ENCODE measurements around the gene CREM. TPM values are rescaled to one million over a fixed set of nuclear protein-coding genes. Genes with fewer than 3 reads are reported as not detected.
A peak's percentile ranks its signal among the peaks of the same experiment; 100 is the strongest.
"Not testable (repeated sequence)": the region's sequence is repeated elsewhere in the genome, so short reads cannot be mapped to it uniquely, and the experiment has no call there.

Gene CREM
- total RNA-seq, 2 experiments from 2014 or later, result 160 to 164 TPM

DNA sequence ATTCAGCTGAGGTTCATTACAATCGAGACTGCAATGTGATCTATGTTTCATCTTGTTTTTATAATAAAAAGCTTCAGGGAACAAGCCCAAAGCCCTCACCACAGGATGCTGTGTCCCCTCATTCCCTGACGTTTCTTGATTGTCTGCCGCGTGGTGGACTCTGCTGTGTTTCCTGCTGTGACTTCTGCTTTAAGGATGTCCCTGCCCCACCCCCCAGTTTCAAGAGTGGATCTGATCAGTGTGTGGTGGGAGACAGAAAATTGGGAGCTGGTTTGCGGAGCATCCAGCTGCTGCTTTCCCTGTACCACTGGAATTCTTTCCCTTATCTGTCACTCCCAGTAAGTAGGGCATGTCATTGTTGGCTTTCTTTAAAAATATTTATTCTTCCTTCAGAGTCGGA lies 86.2 kb downstream of the CREM start:
- H3K27ac Mint-ChIP-seq, result no peak overlapping the region
- H3K4me1 Mint-ChIP-seq (ENCODE audit: low read depth), result peaks cover 41% of the 10 kb centered on the region
- no peaks in the 10 kb centered on the region for H3K9me3 Mint-ChIP-seq
- ChIA-PET POLR2A (no interaction called here), CTCF (interaction anchor here (0.7 to 6.3 kb wide), 3 partner anchors 17 to 93 kb away, joined by 3 to 56 read pairs (median 3); partner anchors contain the start of gene CREM)
- H3K27me3 Mint-ChIP-seq, result no peaks in the 10 kb centered on the region
- intact Hi-C loops (cut with micrococcal nuclease), result no loop called here
- peaks cover 34% of the 10 kb centered on the region for H3K36me3 Mint-ChIP-seq
- no peak for DNase-seq
- H3K4me3 Mint-ChIP-seq, result no peak overlapping the region

- no peaks in the 10 kb centered on the region for H3K27me3 Mint-ChIP-seq
- peak overlapping the region; percentile 2 for H3K27ac Mint-ChIP-seq
- no peak for DNase-seq
- CTCF ChIA-PET, result interaction anchor here (1.0 to 6.3 kb wide), 3 partner anchors 18 to 94 kb away, joined by 3 to 56 read pairs (median 6); no protein-coding TSS in a partner anchor
- H3K9me3 Mint-ChIP-seq, result no peaks in the 10 kb centered on the region
- intact Hi-C loops (cut with micrococcal nuclease), result no loop called here
- H3K4me3 Mint-ChIP-seq, result no peak overlapping the region
- H3K36me3 Mint-ChIP-seq, result peaks cover 30% of the 10 kb centered on the region
- H3K4me1 Mint-ChIP-seq (ENCODE audit: low read depth), result peaks cover 42% of the 10 kb centered on the region
- POLR2A ChIA-PET, result no interaction called here
Measured at GRCh38 chr10:35213699-35214098, 87.1 kb downstream of the CREM start.

DNA sequence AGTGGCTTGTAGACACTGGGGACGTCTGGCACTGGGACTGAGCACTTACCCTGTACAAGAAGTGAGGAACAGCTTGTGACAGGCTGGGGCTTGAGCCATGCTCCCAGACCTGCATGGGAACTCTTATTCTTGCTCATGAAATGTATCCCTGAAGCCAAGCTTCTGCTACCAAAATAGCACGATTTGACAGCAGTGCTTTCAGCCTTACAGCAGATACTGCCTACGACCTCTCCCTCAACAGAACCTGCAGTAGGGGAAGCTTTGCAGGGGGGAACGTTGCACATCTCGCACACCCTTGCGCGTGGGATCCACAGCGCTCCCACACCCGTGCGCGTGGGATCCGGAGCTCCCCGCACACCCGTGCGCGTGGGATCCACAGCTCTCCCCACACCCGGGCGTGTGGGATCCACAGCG lies 88.0 kb downstream of the CREM start:
- intact Hi-C loops (cut with micrococcal nuclease), result loop anchor here (5.0 kb wide), 1 partner anchor 228 kb away; no protein-coding TSS in a partner anchor
- Mint-ChIP-seq H3K4me3 (no peak overlapping the region), H3K9me3 (no peaks in the 10 kb centered on the region), H3K36me3 (peaks cover 23% of the 10 kb centered on the region), H3K4me1 (ENCODE audit: low read depth) (peaks cover 44% of the 10 kb centered on the region), H3K27ac (no peak overlapping the region), H3K27me3 (no peaks in the 10 kb centered on the region)
- POLR2A ChIA-PET, result interaction anchor here (0.6 to 1.7 kb wide), 3 partner anchors 13 to 66 kb away, joined by 3 to 4 read pairs (median 4); no protein-coding TSS in a partner anchor
- CTCF ChIA-PET, result interaction anchor here (1.5 to 6.3 kb wide), 2 partner anchors 18 to 94 kb away, joined by 6 to 56 read pairs; no protein-coding TSS in a partner anchor
- no peak for DNase-seq

DNA sequence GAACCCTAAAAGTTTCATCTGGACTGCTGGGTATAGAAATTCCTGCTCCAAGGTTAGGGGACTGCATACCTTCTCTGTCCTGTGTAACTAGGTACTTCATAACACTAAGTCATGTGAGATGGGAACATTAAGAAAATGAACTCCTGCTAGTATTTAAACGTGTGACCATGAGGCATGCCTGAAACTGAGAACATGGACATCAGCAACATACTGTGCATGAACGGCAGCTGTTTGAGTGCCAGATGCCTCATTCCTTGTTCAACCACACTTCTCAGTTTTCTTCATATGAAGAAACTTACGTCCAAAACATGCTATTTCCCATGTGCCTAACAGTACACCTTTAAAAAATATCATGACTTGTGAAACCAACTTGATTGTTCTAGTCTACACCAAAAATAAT lies 88.5 kb downstream of the CREM start:
- no peak overlapping the region for H3K27ac Mint-ChIP-seq
- H3K4me3 Mint-ChIP-seq, result no peak overlapping the region
- no peak for DNase-seq
- H3K9me3 Mint-ChIP-seq, result no peaks in the 10 kb centered on the region
- peaks cover 46% of the 10 kb centered on the region for H3K4me1 Mint-ChIP-seq (ENCODE audit: low read depth)
- peaks cover 20% of the 10 kb centered on the region for H3K36me3 Mint-ChIP-seq
- ChIA-PET CTCF (interaction anchor here (0.6 to 6.3 kb wide), 4 partner anchors 8 to 94 kb away, joined by 3 to 56 read pairs (median 28); no protein-coding TSS in a partner anchor), POLR2A (interaction anchor here (0.6 to 1.7 kb wide), 3 partner anchors 13 to 67 kb away, joined by 3 to 4 read pairs (median 4); no protein-coding TSS in a partner anchor)
- intact Hi-C loops (cut with micrococcal nuclease), result loop anchor here (5.0 kb wide), 1 partner anchor 227 kb away; no protein-coding TSS in a partner anchor
- H3K27me3 Mint-ChIP-seq, result no peaks in the 10 kb centered on the region

DNA sequence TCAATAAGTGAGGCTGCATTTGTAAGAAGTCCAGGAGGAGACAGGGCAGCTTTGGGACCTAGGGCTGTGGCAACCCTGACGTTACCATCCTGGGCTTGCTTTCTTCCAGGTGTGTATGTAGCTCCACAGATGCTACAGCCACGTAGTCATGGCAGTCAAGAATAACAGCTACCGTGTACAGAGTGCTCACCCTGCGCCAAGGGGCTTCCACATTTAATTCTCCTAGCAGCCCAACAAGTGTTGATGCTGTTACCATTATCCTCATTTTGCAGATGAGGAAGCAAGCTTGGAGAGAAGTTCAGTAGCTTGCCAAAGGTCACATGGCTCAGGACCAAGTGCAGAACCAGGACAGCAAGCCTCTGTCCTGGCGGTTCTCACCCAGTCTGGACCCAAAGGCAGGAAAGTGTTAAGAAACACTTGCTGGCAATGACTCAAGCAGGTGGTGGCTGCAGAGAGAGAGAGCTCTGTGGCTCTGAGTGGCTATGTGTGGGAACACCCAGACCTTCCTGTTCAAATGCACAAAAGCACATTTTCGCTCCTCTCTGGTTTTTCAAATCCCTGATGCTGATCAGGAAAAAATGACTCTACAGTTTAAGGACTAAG lies 89.8 kb downstream of the CREM start:
- Mint-ChIP-seq H3K27ac (peak overlapping the region; percentile 65), H3K36me3 (peaks cover 8% of the 10 kb centered on the region), H3K4me3 (no peak overlapping the region), H3K27me3 (no peaks in the 10 kb centered on the region), H3K9me3 (no peaks in the 10 kb centered on the region), H3K4me1 (ENCODE audit: low read depth) (peaks cover 48% of the 10 kb centered on the region)
- intact Hi-C loops (cut with micrococcal nuclease), result loop anchor here (5.0 kb wide), 1 partner anchor 226 kb away; no protein-coding TSS in a partner anchor
- POLR2A ChIA-PET, result interaction anchor here (1.0 to 2.4 kb wide), 6 partner anchors 8 to 140 kb away, joined by 3 to 18 read pairs (median 5); partner anchors contain the start of gene CREM
- CTCF ChIA-PET, result interaction anchor here (0.6 to 7.8 kb wide), 9 partner anchors 10 to 347 kb away, joined by 3 to 211 read pairs (median 6); partner anchors contain the start of gene CREM
- DNase-seq, result peak; percentile 59

- H3K27me3 Mint-ChIP-seq, H3K36me3 Mint-ChIP-seq, H3K4me3 Mint-ChIP-seq, DNase-seq, H3K9me3 Mint-ChIP-seq: not testable (repeated sequence)
- POLR2A ChIA-PET, result interaction anchor here (1.0 to 2.4 kb wide), 5 partner anchors 9 to 139 kb away, joined by 3 to 18 read pairs (median 6); partner anchors contain the start of gene CREM
- intact Hi-C loops (cut with micrococcal nuclease), result loop anchor here (5.0 kb wide), 1 partner anchor 225 kb away; no protein-coding TSS in a partner anchor
- CTCF ChIA-PET, result interaction anchor here (0.6 to 7.8 kb wide), 9 partner anchors 10 to 346 kb away, joined by 3 to 211 read pairs (median 6); partner anchors contain the start of gene CREM
- Mint-ChIP-seq H3K27ac (peak overlapping the region; percentile 65), H3K4me1 (ENCODE audit: low read depth) (peaks cover 48% of the 10 kb centered on the region)
Measured at GRCh38 chr10:35216956-35217355, 90.3 kb downstream of the CREM start.

DNA sequence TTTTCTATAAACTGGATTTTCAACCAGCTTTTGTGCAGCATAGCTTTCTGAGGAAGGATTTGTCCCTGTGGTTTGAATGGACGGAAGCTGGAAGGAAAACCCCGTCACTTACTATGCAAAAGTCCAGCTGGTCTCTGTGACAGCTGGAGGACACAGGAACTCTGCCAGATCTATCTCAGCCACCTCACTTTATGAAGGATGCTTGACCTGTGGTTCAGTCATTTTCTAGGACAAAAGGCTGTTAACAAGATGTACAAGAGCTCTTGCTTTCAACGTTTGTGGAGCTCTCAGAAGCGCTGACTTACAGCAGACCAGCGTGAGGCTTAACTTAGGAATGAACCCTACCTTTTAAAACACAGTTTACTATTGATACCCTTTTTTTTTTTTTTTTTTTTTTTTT lies 90.8 kb downstream of the CREM start:
- peaks cover 4% of the 10 kb centered on the region for H3K36me3 Mint-ChIP-seq
- no peak overlapping the region for H3K27ac Mint-ChIP-seq
- no peak for DNase-seq
- H3K4me1 Mint-ChIP-seq (ENCODE audit: low read depth), result peaks cover 48% of the 10 kb centered on the region
- no peaks in the 10 kb centered on the region for H3K9me3 Mint-ChIP-seq
- intact Hi-C loops (cut with micrococcal nuclease), result loop anchor here (5.0 kb wide), 1 partner anchor 225 kb away; no protein-coding TSS in a partner anchor
- CTCF ChIA-PET, result interaction anchor here (0.6 to 7.8 kb wide), 7 partner anchors 11 to 439 kb away, joined by 3 to 211 read pairs (median 11); partner anchors contain the start of gene CREM
- H3K4me3 Mint-ChIP-seq, result no peak overlapping the region
- POLR2A ChIA-PET, result interaction anchor here (1.1 to 2.4 kb wide), 4 partner anchors 9 to 90 kb away, joined by 4 to 18 read pairs (median 11); partner anchors contain the start of gene CREM
- no peaks in the 10 kb centered on the region for H3K27me3 Mint-ChIP-seq

- H3K4me1 Mint-ChIP-seq (ENCODE audit: low read depth), result peaks cover 48% of the 10 kb centered on the region
- POLR2A ChIA-PET, result interaction anchor here (0.5 to 2.6 kb wide), 3 partner anchors 23 to 92 kb away, joined by 7 to 13 read pairs (median 10); partner anchors contain the start of gene CREM
Measured at GRCh38 chr10:35218339-35218955, 91.8 kb downstream of the CREM start.

GRCh38 chr10:35219292-35219691 lies 92.6 kb downstream of the CREM start:
- peaks cover 48% of the 10 kb centered on the region for H3K4me1 Mint-ChIP-seq (ENCODE audit: low read depth)
- peak overlapping the region; percentile 81 for H3K27ac Mint-ChIP-seq
- CTCF ChIA-PET, result interaction anchor here (0.6 to 7.8 kb wide), 8 partner anchors 13 to 225 kb away, joined by 4 to 211 read pairs (median 13); partner anchors contain the start of gene CREM
- no peaks in the 10 kb centered on the region for H3K9me3 Mint-ChIP-seq
- POLR2A ChIA-PET, result interaction anchor here (0.6 to 2.6 kb wide), 4 partner anchors 24 to 188 kb away, joined by 3 to 13 read pairs (median 7); partner anchors contain the start of gene CREM
- H3K4me3 Mint-ChIP-seq, result no peak overlapping the region
- no peaks in the 10 kb centered on the region for H3K27me3 Mint-ChIP-seq
- H3K36me3 Mint-ChIP-seq, result no peaks in the 10 kb centered on the region
- intact Hi-C loops (cut with micrococcal nuclease), result loop anchor here (2.0 to 5.0 kb wide), 2 partner anchors 122 to 223 kb away; no protein-coding TSS in a partner anchor
- DNase-seq, result peak; percentile 40

More at GRCh38 chr10:35218339-35218955, 91.8 kb downstream of the CREM start:
- Mint-ChIP-seq H3K27ac (peak overlapping the region; percentile 81), H3K36me3 (no peaks in the 10 kb centered on the region), H3K9me3 (no peaks in the 10 kb centered on the region), H3K27me3 (no peaks in the 10 kb centered on the region), H3K4me3 (peak overlapping the region; percentile 43)
- peak; percentile 90 for DNase-seq
- intact Hi-C loops (cut with micrococcal nuclease), result loop anchor here (1.0 to 5.0 kb wide), 8 partner anchors 23 to 224 kb away; partner anchors contain the start of genes CREM and CUL2
- CTCF ChIA-PET, result interaction anchor here (0.6 to 7.8 kb wide), 11 partner anchors 12 to 440 kb away, joined by 3 to 211 read pairs (median 5); partner anchors contain the start of gene CREM

DNA sequence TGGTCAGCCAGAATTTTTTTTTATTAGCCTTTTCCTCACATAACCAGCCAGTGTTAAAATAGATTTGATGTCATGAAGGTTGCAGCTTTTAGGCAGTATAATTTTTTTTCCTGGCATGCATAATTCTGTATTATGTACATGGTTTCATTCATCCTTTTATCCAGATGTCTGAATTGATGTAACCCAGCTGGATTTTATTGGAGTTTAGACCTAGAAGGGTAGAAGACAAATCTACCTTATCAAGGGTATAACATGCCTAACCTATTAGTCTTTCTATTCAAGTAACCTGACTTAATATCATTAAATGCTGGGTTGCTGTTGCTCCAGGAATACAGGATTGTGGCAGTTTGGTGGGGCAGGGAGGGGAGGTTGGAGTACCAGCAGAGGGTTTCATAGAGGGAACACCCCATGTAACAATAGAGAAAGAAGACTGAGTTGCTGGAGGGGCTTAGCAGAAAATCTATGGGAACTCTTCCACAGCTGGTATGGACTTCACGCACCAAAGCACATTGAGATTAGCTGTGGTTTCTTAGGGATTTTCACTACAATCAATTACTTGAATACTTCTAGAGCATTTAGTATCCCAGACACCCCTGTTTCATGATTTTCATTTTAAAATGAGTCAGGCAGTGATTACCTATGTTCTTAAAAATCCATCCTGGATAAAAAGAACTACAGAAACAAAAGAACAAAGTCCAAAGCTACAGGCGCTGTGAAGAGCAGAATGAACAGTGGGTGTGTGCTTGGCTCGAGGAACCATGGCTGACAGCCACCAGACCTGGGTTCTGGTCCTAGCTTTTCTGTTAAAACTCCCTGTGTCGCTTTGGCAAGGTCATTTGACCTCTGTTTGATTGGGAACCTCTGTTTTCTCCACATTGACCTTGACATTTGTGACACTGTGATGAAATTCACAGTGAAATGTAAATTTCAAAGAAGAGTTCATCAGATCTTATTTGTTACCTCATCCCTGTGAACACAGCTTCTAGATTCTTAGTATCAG lies 93.5 kb downstream of the CREM start:
- H3K4me1 Mint-ChIP-seq (ENCODE audit: low read depth), result peaks cover 48% of the 10 kb centered on the region
- H3K4me3 Mint-ChIP-seq, result no peak overlapping the region
- intact Hi-C loops (cut with micrococcal nuclease), result loop anchor here (2.0 to 5.0 kb wide), 2 partner anchors 121 to 222 kb away; no protein-coding TSS in a partner anchor
- POLR2A ChIA-PET, result interaction anchor here (1.2 to 2.6 kb wide), 3 partner anchors 25 to 110 kb away, joined by 4 to 13 read pairs (median 10); partner anchors contain the start of gene CREM
- H3K27ac Mint-ChIP-seq, result no peak overlapping the region
- H3K27me3 Mint-ChIP-seq, result no peaks in the 10 kb centered on the region
- H3K36me3 Mint-ChIP-seq, result no peaks in the 10 kb centered on the region
- CTCF ChIA-PET, result interaction anchor here (1.5 to 7.8 kb wide), 5 partner anchors 14 to 226 kb away, joined by 5 to 211 read pairs (median 23); partner anchors contain the start of gene CREM
- no peak for DNase-seq
- H3K9me3 Mint-ChIP-seq, result no peaks in the 10 kb centered on the region

All from activated CD4-positive, alpha-beta memory T cell treated with anti-CD3 and anti-CD28 coated beads for 36 hours (primary cell).